Ishikawa (cell line): ENCODE data around the gene PDZD7.

Source experiments
- EP300 ChIP-seq: IDR thresholded peaks from 2 replicates; pipeline ENCODE4 v1.6.1; 2012; ENCODE audit warnings: borderline replicate concordance
- FOXM1 ChIP-seq: IDR thresholded peaks from 2 replicates; pipeline ENCODE4 v1.6.1; 2012; ENCODE audit warnings: low read depth, borderline replicate concordance
- MAX ChIP-seq: IDR thresholded peaks from 2 replicates; pipeline ENCODE4 v1.6.1; 2012
- TAF1 ChIP-seq: IDR thresholded peaks from 2 replicates; pipeline ENCODE4 v1.6.1; 2012; ENCODE audit warnings: low read depth, mild to moderate bottlenecking

GRCh38 chr10:101060951-101061623, 30.2 kb upstream of the PDZD7 start:
- TF ChIP-seq EP300 = no peak; the same call in 1 of the 2 replicates
- no peak for TF ChIP-seq FOXM1
- TF ChIP-seq MAX = peak; percentile 78
- TF ChIP-seq TAF1 = peak; percentile 79
